Measurements from ENCODE around the gene NMUR2.

NMUR2 gene

DNA sequence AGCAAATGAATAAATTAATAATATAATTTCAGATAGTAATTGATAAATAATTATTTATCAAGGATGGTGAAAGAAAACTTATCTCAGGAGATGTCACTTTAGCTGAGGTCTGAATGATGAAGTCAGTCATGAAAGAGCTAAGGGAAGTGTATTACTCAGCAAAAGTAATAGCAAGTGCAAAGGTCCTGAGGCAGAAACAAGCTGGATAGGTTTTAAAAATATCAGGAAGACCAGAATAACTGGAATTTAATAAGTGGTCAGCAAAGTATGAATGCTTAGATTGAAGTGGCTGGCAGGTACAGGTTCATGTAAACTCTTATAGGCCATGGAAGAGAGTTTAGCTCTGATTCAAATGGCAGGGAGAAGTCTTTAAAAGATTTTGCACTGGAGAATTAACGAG, 1.0 kb upstream of the NMUR2 start:
- TF ChIP-seq ZNF623 (tag by site-specific recombination; IDR thresholded peaks at IDR 0.05) (peak; percentile 52; the same call in 1 of the 2 replicates), ZNF585B (tag by site-specific recombination; IDR thresholded peaks at IDR 0.05) (no peak), ZBTB1 (tag by site-specific recombination; IDR thresholded peaks at IDR 0.05) (no peak)
- POLR2A ChIA-PET = no interaction called here
- CTCF ChIA-PET = no interaction called here
- Histone ChIP-seq H3K36me3 (ENCODE audit: control insufficient read depth in 2 of 2, insufficient read depth in 1 of 2, low read length in 2 of 2) (no peaks in the 10 kb centered on the region), H3K4me3 (ENCODE audit: low read depth, low read length) (no peak overlapping the region), H3K9me3 (ENCODE audit: control insufficient read depth, insufficient read depth, low read depth, low read length) (no peaks in the 10 kb centered on the region), H3K27ac (ENCODE audit: extremely low read depth, low read depth, low read length) (no peak overlapping the region), H3K4me1 (ENCODE audit: control insufficient read depth, insufficient read depth, low read length) (no peaks in the 10 kb centered on the region)

DNA sequence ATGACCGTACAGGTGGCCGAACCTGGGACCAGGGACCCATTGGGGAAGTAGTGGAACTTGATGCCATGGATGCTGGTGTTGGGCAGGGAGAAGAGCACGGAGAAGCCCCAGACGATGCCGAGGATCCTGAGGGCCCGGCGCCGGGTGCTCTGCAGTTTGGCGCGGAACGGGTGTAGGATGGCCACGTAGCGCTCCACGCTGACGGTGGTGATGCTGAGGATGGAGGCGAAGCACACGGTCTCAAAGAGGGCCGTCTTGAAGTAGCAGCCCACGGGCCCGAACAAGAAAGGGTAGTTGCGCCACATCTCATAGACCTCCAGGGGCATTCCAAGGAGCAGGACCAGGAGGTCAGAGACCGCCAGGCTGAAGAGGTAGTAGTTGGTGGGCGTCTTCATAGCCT, 585 bp downstream of the NMUR2 start:
- no peaks in the 10 kb centered on the region for H3K36me3 ChIP-seq (ENCODE audit: control insufficient read depth in 2 of 2, insufficient read depth in 1 of 2, low read length in 2 of 2)
- H3K9me3 ChIP-seq (ENCODE audit: control insufficient read depth, insufficient read depth, low read depth, low read length) = no peaks in the 10 kb centered on the region
- CTCF ChIA-PET = no interaction called here
- POLR2A ChIA-PET = no interaction called here
- no peaks in the 10 kb centered on the region for H3K4me1 ChIP-seq (ENCODE audit: control insufficient read depth, insufficient read depth, low read length)
- no peak overlapping the region for H3K4me3 ChIP-seq (ENCODE audit: low read depth, low read length)
- H3K27ac ChIP-seq (ENCODE audit: extremely low read depth, low read depth, low read length) = no peak overlapping the region
- TF ChIP-seq ZNF701 (tag by site-specific recombination; IDR thresholded peaks at IDR 0.05) (no peak), ZNF16 (tag by site-specific recombination; IDR thresholded peaks at IDR 0.05; ENCODE audit: low read depth) (no peak), ZNF501 (tag by site-specific recombination; IDR thresholded peaks at IDR 0.05) (no peak), FEZF1 (tag by site-specific recombination; IDR thresholded peaks at IDR 0.05) (no peak), ZNF266 (tag by site-specific recombination; IDR thresholded peaks at IDR 0.05; ENCODE audit: low read depth) (no peak), ZNF175 (tag by site-specific recombination; IDR thresholded peaks at IDR 0.05) (no peak), ZNF324 (tag by site-specific recombination; IDR thresholded peaks at IDR 0.05) (no peak), ZNF660 (tag by site-specific recombination; IDR thresholded peaks at IDR 0.05) (no peak), ZNF621 (tag by site-specific recombination; IDR thresholded peaks at IDR 0.05) (no peak), ZNF791 (tag by site-specific recombination; IDR thresholded peaks at IDR 0.05) (no peak), ZNF707 (tag by site-specific recombination; IDR thresholded peaks at IDR 0.05) (no peak)
- TF ChIP-seq, protein P1, sequence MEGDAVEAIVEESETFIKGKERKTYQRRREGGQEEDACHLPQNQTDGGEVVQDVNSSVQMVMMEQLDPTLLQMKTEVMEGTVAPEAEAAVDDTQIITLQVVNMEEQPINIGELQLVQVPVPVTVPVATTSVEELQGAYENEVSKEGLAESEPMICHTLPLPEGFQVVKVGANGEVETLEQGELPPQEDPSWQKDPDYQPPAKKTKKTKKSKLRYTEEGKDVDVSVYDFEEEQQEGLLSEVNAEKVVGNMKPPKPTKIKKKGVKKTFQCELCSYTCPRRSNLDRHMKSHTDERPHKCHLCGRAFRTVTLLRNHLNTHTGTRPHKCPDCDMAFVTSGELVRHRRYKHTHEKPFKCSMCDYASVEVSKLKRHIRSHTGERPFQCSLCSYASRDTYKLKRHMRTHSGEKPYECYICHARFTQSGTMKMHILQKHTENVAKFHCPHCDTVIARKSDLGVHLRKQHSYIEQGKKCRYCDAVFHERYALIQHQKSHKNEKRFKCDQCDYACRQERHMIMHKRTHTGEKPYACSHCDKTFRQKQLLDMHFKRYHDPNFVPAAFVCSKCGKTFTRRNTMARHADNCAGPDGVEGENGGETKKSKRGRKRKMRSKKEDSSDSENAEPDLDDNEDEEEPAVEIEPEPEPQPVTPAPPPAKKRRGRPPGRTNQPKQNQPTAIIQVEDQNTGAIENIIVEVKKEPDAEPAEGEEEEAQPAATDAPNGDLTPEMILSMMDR (tag by site-specific recombination; IDR thresholded peaks at IDR 0.05) = no peak

DNA sequence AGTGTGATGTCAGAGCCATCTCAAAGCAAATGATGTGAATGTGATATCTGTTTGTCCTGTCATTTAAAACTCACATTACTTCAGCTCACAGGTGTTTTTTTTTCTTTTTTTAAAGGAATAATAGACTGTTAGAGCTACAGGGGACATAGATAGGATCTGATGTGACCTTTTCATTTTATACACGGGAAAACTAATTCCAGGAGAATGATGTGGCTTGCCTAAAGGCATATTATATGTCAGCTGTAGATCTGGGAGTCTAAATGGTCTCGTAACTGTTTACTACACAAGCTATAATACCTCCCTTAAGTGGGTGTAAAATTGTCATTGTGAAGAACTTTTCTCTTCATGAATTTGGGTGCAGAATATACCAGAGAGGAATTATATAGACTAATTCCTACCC, 2.0 kb downstream of the NMUR2 start:
- Histone ChIP-seq H3K4me3 (ENCODE audit: low read depth, low read length) (no peak overlapping the region), H3K36me3 (ENCODE audit: control insufficient read depth in 2 of 2, insufficient read depth in 1 of 2, low read length in 2 of 2) (no peaks in the 10 kb centered on the region), H3K9me3 (ENCODE audit: control insufficient read depth, insufficient read depth, low read depth, low read length) (no peaks in the 10 kb centered on the region), H3K4me1 (ENCODE audit: control insufficient read depth, insufficient read depth, low read length) (no peaks in the 10 kb centered on the region), H3K27ac (ENCODE audit: extremely low read depth, low read depth, low read length) (no peak overlapping the region)
- CTCF ChIA-PET = interaction anchor here (0.5 to 0.8 kb wide), 2 partner anchors 259 to 620 kb away, joined by 3 to 5 read pairs; no protein-coding TSS in a partner anchor
- TF ChIP-seq HOXD13 (CRISPR knock-in tag; IDR thresholded peaks at IDR 0.05; ENCODE audit: borderline replicate concordance) (peak; percentile 25; the same call in 1 of the 2 replicates), ZNF747 (tag by site-specific recombination; IDR thresholded peaks at IDR 0.05) (no peak)
- POLR2A ChIA-PET = no interaction called here

DNA sequence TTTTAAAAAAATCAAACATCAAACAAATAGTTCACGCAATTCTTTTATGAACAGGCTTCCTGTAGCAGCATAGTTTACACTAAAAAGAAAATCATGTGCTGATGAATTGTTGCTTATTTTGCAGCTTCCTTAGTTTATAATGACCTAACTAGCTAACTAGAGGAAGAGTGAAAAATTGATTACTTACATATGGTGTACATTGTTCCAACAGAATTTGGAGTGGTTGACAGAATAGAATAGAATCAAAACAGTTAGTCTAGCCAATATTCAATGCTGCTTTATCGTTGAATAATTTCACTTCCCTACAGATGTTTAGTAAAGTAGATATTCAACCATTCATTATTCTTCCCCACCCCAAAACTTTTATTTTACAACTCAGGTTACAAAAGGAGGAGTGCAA, 4.2 kb downstream of the NMUR2 start:
- POLR2A ChIA-PET = no interaction called here
- Histone ChIP-seq H3K4me1 (ENCODE audit: control insufficient read depth, insufficient read depth, low read length) (no peaks in the 10 kb centered on the region), H3K4me3 (ENCODE audit: low read depth, low read length) (no peak overlapping the region), H3K27ac (ENCODE audit: extremely low read depth, low read depth, low read length) (no peak overlapping the region), H3K9me3 (ENCODE audit: control insufficient read depth, insufficient read depth, low read depth, low read length) (no peaks in the 10 kb centered on the region), H3K36me3 (ENCODE audit: control insufficient read depth in 2 of 2, insufficient read depth in 1 of 2, low read length in 2 of 2) (no peaks in the 10 kb centered on the region)
- CTCF ChIA-PET = interaction anchor here (0.7 to 1.4 kb wide), 2 partner anchors 51 to 614 kb away, joined by 4 read pairs; no protein-coding TSS in a partner anchor
- TF ChIP-seq, protein P2, sequence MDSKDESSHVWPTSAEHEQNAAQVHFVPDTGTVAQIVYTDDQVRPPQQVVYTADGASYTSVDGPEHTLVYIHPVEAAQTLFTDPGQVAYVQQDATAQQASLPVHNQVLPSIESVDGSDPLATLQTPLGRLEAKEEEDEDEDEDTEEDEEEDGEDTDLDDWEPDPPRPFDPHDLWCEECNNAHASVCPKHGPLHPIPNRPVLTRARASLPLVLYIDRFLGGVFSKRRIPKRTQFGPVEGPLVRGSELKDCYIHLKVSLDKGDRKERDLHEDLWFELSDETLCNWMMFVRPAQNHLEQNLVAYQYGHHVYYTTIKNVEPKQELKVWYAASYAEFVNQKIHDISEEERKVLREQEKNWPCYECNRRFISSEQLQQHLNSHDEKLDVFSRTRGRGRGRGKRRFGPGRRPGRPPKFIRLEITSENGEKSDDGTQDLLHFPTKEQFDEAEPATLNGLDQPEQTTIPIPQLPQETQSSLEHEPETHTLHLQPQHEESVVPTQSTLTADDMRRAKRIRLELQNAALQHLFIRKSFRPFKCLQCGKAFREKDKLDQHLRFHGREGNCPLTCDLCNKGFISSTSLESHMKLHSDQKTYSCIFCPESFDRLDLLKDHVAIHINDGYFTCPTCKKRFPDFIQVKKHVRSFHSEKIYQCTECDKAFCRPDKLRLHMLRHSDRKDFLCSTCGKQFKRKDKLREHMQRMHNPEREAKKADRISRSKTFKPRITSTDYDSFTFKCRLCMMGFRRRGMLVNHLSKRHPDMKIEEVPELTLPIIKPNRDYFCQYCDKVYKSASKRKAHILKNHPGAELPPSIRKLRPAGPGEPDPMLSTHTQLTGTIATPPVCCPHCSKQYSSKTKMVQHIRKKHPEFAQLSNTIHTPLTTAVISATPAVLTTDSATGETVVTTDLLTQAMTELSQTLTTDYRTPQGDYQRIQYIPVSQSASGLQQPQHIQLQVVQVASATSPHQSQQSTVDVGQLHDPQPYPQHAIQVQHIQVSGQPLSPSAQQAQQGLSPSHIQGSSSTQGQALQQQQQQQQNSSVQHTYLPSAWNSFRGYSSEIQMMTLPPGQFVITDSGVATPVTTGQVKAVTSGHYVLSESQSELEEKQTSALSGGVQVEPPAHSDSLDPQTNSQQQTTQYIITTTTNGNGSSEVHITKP (tag by site-specific recombination; IDR thresholded peaks at IDR 0.05) = no peak
- TF ChIP-seq ZNF514 (tag by site-specific recombination; IDR thresholded peaks at IDR 0.05) (no peak), ZNF785 (tag by site-specific recombination; IDR thresholded peaks at IDR 0.05) (no peak)
